ENCODE results near the gene MXI1. TPM values are rescaled to one million over a fixed set of nuclear protein-coding genes. Genes with fewer than 3 reads are reported as not detected.

Gene MXI1
- total and polyA plus RNA-seq, 2 of the 4 experiments (the other 2 are of a cell fraction) = 7.2 to 11.8 TPM

DNA sequence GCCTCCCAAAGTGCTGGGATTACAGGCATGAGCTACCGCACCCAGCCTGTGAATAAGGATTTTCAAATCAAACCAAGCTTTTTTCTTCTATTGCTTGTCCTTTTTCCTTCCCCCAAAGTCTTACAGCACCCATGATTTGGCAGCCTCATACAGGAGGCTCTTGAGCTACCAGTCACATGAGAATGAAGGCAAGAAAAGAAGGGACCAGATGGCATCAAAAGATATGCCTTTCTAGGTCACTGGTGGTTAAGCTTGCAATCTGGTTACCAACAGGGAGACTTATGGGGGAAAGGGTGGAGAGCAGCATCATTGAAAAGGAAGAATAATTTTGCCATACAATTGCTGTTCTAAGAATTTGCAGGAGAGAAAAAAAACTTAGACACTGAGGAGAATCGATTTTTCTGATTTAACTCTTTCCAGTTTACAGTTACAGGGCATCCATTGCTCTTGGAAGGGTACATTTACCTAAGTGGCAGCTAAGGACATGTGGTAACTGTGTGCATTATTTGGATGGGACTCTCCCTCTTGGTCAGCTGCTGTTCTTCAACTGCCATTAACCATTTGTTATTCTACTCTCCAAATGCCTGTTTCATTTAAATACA lies 67.8 kb downstream of the MXI1 start:
- dilution Hi-C loops (cut with HindIII; ENCODE audit: low sequenced_read_pairs, unreplicated experiment) = loop anchor here (25.0 kb wide), 1 partner anchor 138 kb away; no protein-coding TSS in a partner anchor
- H4K5ac ChIP-seq (ENCODE audit: low read depth, low read length) = no peak overlapping the region
- no peak overlapping the region for H3K18ac ChIP-seq (ENCODE audit: low read depth, low read length)
- ChIA-PET POLR2A (ENCODE audit: unreplicated experiment) (no interaction called here), CTCF (no interaction called here)
- peaks cover 2% of the 10 kb centered on the region; the same call in 1 of the 2 replicates for H3K36me3 ChIP-seq (ENCODE audit: control insufficient read depth, insufficient read depth, low read length)
- no peak overlapping the region for H3K27ac ChIP-seq (ENCODE audit: insufficient read depth, low read length)
- no peak overlapping the region for H3K4me3 ChIP-seq (ENCODE audit: insufficient read depth, low read depth, low read length)
- ATAC-seq (ENCODE audit: low read depth) (no peak), DNase-seq (no peak)
- no peak overlapping the region for H3K56ac ChIP-seq (ENCODE audit: extremely low read depth, insufficient read depth, low read length)
- H2BK20ac ChIP-seq (ENCODE audit: low read depth, low read length) = no peak overlapping the region
- no peak overlapping the region for H2BK15ac ChIP-seq (ENCODE audit: low read depth, low read length)
- no peak overlapping the region for H3K4ac ChIP-seq (ENCODE audit: low read depth, low read length)
- no peak overlapping the region for H3K9ac ChIP-seq (ENCODE audit: low read depth, low read length)
- no TSS peak for BruUV-seq (replicated peaks)
- no peak overlapping the region for H3K14ac ChIP-seq (replicated peaks; ENCODE audit: low read depth, low read length)
- no peak overlapping the region for H2AFZ ChIP-seq (replicated peaks; ENCODE audit: low read length, poor library complexity)
- H2AK9ac ChIP-seq (replicated peaks; ENCODE audit: low read depth, low read length, poor library complexity) = no peak overlapping the region
- no CpG with 5 or more reads among the region's 2 CpGs for WGBS, 2 experiments (ENCODE audit: extremely low coverage in 2 of 2, insufficient read length in 1 of 2)
- H2AK5ac ChIP-seq (ENCODE audit: low read depth, low read length) = no peak overlapping the region
- in situ Hi-C loops (cut with MboI; ENCODE audit: low sequenced_read_pairs) = no loop called here
- H3K4me2 ChIP-seq (ENCODE audit: low read depth, low read length) = no peak overlapping the region
- H3K79me1 ChIP-seq (ENCODE audit: low read depth in 1 of 2, low read length in 2 of 2) = no peaks in the 10 kb centered on the region
- H3K27me3 ChIP-seq (ENCODE audit: control insufficient read depth, insufficient read depth, low read length) = no peaks in the 10 kb centered on the region
- H2BK5ac ChIP-seq (ENCODE audit: low read depth, low read length, poor library complexity, severe bottlenecking) = no peak overlapping the region
- intact Hi-C loops (cut with micrococcal nuclease) = no loop called here
- no peak overlapping the region for H2BK120ac ChIP-seq (ENCODE audit: low read depth, low read length)
- no peaks in the 10 kb centered on the region for H3K9me3 ChIP-seq (ENCODE audit: control insufficient read depth, insufficient read depth, low read length)
- TF ChIP-seq RCOR1 (IDR thresholded peaks at IDR 0.05; ENCODE audit: insufficient replicate concordance, low read length) = no peak
- TF ChIP-seq, protein P1, sequence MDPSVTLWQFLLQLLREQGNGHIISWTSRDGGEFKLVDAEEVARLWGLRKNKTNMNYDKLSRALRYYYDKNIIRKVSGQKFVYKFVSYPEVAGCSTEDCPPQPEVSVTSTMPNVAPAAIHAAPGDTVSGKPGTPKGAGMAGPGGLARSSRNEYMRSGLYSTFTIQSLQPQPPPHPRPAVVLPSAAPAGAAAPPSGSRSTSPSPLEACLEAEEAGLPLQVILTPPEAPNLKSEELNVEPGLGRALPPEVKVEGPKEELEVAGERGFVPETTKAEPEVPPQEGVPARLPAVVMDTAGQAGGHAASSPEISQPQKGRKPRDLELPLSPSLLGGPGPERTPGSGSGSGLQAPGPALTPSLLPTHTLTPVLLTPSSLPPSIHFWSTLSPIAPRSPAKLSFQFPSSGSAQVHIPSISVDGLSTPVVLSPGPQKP (IDR thresholded peaks at IDR 0.05; ENCODE audit: borderline replicate concordance, low read depth, low read length) = no peak
- no peak for TF ChIP-seq MAFK (IDR thresholded peaks at IDR 0.05; ENCODE audit: low read depth, low read length)
- no peak for TF ChIP-seq RAD21 (IDR thresholded peaks at IDR 0.05; ENCODE audit: low read length)
- TF ChIP-seq MAZ (IDR thresholded peaks at IDR 0.05; ENCODE audit: borderline replicate concordance, low read depth, low read length) = no peak
- no peak for TF ChIP-seq BHLHE40 (IDR thresholded peaks at IDR 0.05; ENCODE audit: low read depth, low read length)
- no peak for TF ChIP-seq RFX5 (IDR thresholded peaks at IDR 0.05; ENCODE audit: low read depth, low read length)
- no peak for TF ChIP-seq POLR2A (IDR thresholded peaks at IDR 0.05; ENCODE audit: low read depth, low read length)
- TF ChIP-seq CEBPB (IDR thresholded peaks at IDR 0.05; ENCODE audit: low read depth, low read length) = no peak
- H4K20me1 ChIP-seq (ENCODE audit: insufficient read depth, low read length) = no peaks in the 10 kb centered on the region
- no peak overlapping the region for H3K23ac ChIP-seq (ENCODE audit: low read depth, low read length)
- no peak overlapping the region for H4K91ac ChIP-seq (ENCODE audit: insufficient read depth, low read depth, low read length)
- H3K9me1 ChIP-seq (ENCODE audit: insufficient read depth, low read length) = no peaks in the 10 kb centered on the region
- no peak overlapping the region for H4K8ac ChIP-seq (ENCODE audit: low read depth in 2 of 2, low read length in 2 of 2)
- peaks cover 1% of the 10 kb centered on the region; the same call in 1 of the 2 replicates for H3K4me1 ChIP-seq (ENCODE audit: control insufficient read depth, insufficient read depth, low read length)
